Neural crest cell (in vitro differentiated cells): ENCODE measurements around the gene BRD7. TPM values are rescaled to one million over a fixed set of nuclear protein-coding genes. Genes with fewer than 3 reads are reported as not detected.
A peak's percentile ranks its signal among the peaks of the same experiment; 100 is the strongest.

ENCODE experiments used
- DNase-seq: peaks from one replicate; pipeline ENCODE4 v3.0.0; 2021; ENCODE audit warnings: low read depth, mixed read lengths, low spot score
- H3K27ac Mint-ChIP-seq: one replicate; pipeline ENCODE4 v1.8.0; 2021; ENCODE audit warnings: mild to moderate bottlenecking, mixed read lengths; ENCODE audit not compliant: unreplicated experiment
- H3K27me3 Mint-ChIP-seq: 2 replicates; pipeline ENCODE4 v1.8.0; 2021; ENCODE audit warnings: low read depth, mild to moderate bottlenecking, mixed read lengths
- H3K36me3 Mint-ChIP-seq: 2 replicates; pipeline ENCODE4 v1.8.0; 2021; ENCODE audit warnings: low read depth, mild to moderate bottlenecking, mixed read lengths
- H3K4me1 Mint-ChIP-seq: 2 replicates; pipeline ENCODE4 v1.8.0; 2021; ENCODE audit warnings: mixed read lengths
- H3K4me3 Mint-ChIP-seq: one replicate; pipeline ENCODE4 v1.8.0; 2021; ENCODE audit warnings: mild to moderate bottlenecking, mixed read lengths
- H3K9me3 Mint-ChIP-seq: 2 replicates; pipeline ENCODE4 v1.8.0; 2021; ENCODE audit warnings: mixed read lengths
- CTCF ChIP-seq: fragments of 200-600 bp; sonication (generic); conservative IDR thresholded peaks from 2 replicates; pipeline ENCODE4 v1.5.0; 2021; ENCODE audit warnings: antibody characterized with exemption, mild to moderate bottlenecking
- total RNA-seq: library from RNA; stranded (reverse); gene quantifications from 2 replicates; pipeline ENCODE4 v1.2.1, GENCODE V29; 2021

BRD7 gene
- total RNA-seq, 1 donor from 2014 or later = 130 TPM

DNA sequence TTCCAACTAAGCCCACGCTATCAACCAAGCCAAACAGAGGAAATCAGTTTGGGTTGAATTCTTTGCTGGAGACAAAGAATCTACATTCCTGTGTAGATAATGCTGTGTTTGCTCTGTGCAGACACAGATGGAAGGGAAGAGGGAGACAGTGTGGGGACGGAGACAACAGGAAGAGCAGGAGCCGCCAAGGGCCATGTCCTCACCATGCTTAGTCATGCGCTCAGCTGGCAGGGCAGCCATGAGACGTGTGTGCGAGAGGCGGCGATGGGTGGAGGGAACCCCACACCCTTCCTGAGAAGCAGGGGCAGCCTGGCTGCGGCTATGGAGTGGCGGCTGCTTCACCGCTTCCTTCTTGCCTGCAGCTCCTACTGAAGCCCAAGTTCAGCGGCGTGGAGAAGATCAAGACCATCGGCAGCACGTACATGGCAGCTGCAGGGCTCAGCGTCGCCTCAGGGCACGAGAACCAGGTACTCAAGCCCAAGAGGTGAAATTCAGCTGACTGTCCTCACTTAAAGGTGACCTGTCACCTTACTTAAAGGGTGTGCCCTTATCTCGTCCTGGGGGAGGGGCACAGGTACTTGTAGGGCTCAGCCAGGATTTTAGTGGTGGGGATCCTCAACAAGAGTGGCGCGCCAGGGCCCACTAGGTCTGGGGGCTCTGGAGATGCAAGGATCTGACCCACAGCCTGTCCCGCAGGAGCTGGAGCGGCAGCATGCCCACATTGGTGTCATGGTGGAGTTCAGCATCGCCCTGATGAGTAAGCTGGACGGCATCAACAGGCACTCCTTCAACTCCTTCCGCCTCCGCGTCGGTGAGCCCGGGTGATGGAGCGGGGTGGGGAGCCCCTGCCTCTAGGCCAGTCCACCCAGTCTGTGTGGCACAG, 55.0 kb downstream of the BRD7 start:
- Mint-ChIP-seq H3K36me3 (peaks cover 19% of the 10 kb centered on the region), H3K4me3 (no peak overlapping the region)

GRCh38 chr16:50311891-50312501, 56.8 kb downstream of the BRD7 start:
- Mint-ChIP-seq H3K9me3 (no peaks in the 10 kb centered on the region), H3K4me1 (peaks cover 18% of the 10 kb centered on the region), H3K27ac (no peak overlapping the region), H3K36me3 (peaks cover 15% of the 10 kb centered on the region), H3K4me3 (no peak overlapping the region), H3K27me3 (peaks cover 6% of the 10 kb centered on the region)
- no peak for DNase-seq
- TF ChIP-seq CTCF = no peak

More for the DNA sequence above, 55.0 kb downstream of the BRD7 start:
- Mint-ChIP-seq H3K27ac (no peak overlapping the region), H3K9me3 (no peaks in the 10 kb centered on the region), H3K27me3 (peaks cover 6% of the 10 kb centered on the region), H3K4me1 (peaks cover 18% of the 10 kb centered on the region)
- no peak for DNase-seq
- no peak for TF ChIP-seq CTCF

DNA sequence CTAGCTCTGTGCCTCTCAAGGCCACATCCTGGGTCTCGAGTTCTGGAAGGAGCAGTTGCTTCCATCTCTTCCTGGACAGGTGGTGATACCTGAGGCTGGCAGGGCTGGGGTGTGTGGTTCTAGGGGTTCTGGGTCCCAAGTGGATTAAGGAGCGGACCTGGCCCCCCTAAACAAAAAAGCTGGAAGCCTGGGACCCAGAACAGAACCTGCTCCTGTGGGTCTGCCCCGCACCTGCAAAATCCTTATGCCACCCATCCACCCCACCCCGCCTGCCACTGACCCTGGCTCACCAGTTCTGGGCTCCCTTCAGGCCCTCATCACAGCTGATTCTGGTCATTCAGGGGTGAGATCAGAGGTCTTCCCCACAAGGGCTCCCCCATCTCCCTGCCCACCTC, 57.7 kb downstream of the BRD7 start:
- no peak for DNase-seq
- Mint-ChIP-seq H3K4me1 (peaks cover 18% of the 10 kb centered on the region), H3K36me3 (peaks cover 15% of the 10 kb centered on the region), H3K9me3 (no peaks in the 10 kb centered on the region), H3K27me3 (peaks cover 6% of the 10 kb centered on the region), H3K4me3 (no peak overlapping the region), H3K27ac (no peak overlapping the region)
- TF ChIP-seq CTCF = no peak

DNA sequence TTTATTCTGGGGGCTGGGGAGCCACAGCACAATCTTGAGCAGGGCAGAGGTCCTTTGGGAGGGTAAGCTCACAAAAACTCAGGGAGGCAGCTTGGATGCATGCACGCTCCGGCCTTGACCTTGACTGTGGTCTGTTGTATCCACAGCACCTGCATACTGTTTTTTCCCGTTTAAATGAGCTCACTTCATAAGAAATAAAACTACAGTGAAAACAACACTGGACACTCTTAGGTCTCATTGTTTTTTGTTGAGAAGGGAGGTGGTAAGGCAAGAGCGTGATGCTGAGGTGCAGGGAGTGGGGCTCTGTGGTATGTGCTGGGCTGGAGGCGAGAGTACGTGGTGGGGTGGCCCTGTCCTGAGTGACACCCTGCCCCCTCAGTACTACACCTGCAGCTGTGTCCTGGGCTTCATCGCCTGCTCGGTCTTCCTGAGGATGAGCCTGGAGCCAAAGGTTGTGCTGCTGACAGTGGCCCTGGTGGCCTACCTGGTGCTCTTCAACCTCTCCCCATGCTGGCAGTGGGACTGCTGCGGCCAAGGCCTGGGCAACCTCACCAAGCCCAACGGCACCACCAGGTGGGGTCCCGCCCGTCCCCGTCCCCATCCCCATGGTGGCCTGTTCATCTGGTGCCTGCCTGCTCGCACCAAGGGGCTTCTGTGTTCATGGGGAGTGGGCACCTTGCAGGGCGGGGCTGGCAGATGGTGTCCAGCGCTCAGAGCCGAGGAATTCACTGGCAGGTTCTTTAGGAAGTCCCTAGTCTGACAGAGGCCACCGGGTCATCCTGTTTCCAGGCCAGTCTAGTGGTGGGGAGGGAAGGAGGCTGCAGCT, 58.3 kb downstream of the BRD7 start:
- Mint-ChIP-seq H3K9me3 (no peaks in the 10 kb centered on the region), H3K36me3 (peaks cover 15% of the 10 kb centered on the region), H3K4me3 (peak overlapping the region; percentile 60), H3K27me3 (peaks cover 6% of the 10 kb centered on the region), H3K4me1 (peaks cover 18% of the 10 kb centered on the region), H3K27ac (no peak overlapping the region)
- TF ChIP-seq CTCF = no peak
- DNase-seq = no peak

DNA sequence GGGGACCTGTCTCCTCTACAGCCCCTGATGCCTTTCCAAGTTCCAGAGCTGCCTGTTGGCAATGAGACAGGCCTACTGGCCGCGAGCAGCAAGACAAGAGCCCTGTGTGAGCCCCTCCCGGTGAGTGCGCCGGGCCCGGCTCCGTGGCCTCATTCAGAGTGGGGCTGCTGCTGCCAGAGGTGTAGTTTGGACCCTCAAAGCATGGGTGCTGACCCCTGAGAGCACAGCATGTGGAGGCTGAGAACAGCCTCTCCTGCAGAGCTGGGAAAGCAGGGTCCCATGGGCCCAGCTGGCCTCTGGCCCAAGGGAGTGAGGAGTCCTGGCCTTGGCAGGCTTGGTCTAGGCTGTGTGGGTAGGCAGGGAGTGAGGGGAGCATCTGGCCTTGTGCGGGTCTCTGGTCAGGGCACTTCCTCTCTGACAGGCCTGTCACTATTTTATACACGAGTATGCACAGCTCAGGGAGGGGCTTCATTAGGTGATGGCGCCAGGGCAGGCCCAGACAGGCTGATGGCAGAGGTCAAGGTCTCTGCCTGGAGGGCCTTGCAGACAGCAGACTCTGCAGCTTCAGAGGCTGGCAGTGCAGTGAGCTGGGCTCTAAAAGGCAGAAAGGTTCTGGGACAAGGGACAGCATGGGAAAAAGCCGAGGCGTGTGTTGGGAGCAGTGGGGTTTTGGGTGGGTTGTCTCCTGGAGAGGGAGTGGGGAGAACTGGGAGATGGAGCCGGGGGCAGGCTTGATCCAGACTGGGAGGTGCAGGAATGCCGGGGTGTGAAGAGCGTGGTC, 59.1 kb downstream of the BRD7 start:
- TF ChIP-seq CTCF = no peak
- H3K27ac Mint-ChIP-seq = no peak overlapping the region
- H3K9me3 Mint-ChIP-seq = no peaks in the 10 kb centered on the region
- H3K27me3 Mint-ChIP-seq = peaks cover 6% of the 10 kb centered on the region
- H3K4me1 Mint-ChIP-seq = peaks cover 14% of the 10 kb centered on the region
- H3K36me3 Mint-ChIP-seq = peaks cover 11% of the 10 kb centered on the region
- DNase-seq = no peak
- H3K4me3 Mint-ChIP-seq = peak overlapping the region; percentile 60
